Parathyroid adenoma (tissue), 2 donors: ENCODE data around the gene ADCY10.

ENCODE experiments used
- H2AFZ ChIP-seq: fragments of 300-600 bp; sonication (generic); one replicate; pipeline ENCODE4 v1.7.0; 2017; ENCODE audit warnings: antibody characterized with exemption, mild to moderate bottlenecking
- H3K27ac ChIP-seq: fragments of 300-600 bp; sonication (generic); one replicate; pipeline ENCODE4 v1.7.0; 2017
- H3K27me3 ChIP-seq: fragments of 300-600 bp; sonication (generic); one replicate; pipeline ENCODE4 v1.7.0; 2017; ENCODE audit warnings: low read length; ENCODE audit not compliant: control insufficient read depth, insufficient read depth
- H3K36me3 ChIP-seq: fragments of 300-600 bp; sonication (generic); one replicate; pipeline ENCODE4 v1.7.0; 2017; ENCODE audit warnings: low read length; ENCODE audit not compliant: control insufficient read depth, insufficient read depth
- H3K4me1 ChIP-seq: fragments of 300-600 bp; sonication (generic); one replicate; pipeline ENCODE4 v1.7.0; 2017; ENCODE audit warnings: control low read depth
- H3K4me2 ChIP-seq: fragments of 300-600 bp; sonication (generic); one replicate; pipeline ENCODE4 v1.7.0; 2017; ENCODE audit warnings: low read length
- H3K4me3 ChIP-seq: fragments of 300-600 bp; sonication (generic); one replicate; pipeline ENCODE4 v1.7.0; 2017; ENCODE audit warnings: low read depth, low read length
- H3K79me2 ChIP-seq: fragments of 300-600 bp; sonication (generic); one replicate; pipeline ENCODE4 v1.7.0; 2017; ENCODE audit warnings: control low read depth
- H3K9ac ChIP-seq: fragments of 300-600 bp; sonication (generic); one replicate; pipeline ENCODE4 v1.7.0; 2017; ENCODE audit warnings: mild to moderate bottlenecking
- H3K9me3 ChIP-seq: fragments of 300-600 bp; sonication (generic); one replicate; pipeline ENCODE4 v1.7.0; 2017; ENCODE audit warnings: low read length; ENCODE audit not compliant: control insufficient read depth
- CTCF ChIP-seq: fragments of 300-600 bp; sonication (generic); IDR thresholded peaks from one replicate; pipeline ENCODE4 v1.7.0; 2017; ENCODE audit warnings: antibody characterized with exemption, mild to moderate bottlenecking
- donor health status: primary hyperparathyroidism.

ADCY10 gene

DNA sequence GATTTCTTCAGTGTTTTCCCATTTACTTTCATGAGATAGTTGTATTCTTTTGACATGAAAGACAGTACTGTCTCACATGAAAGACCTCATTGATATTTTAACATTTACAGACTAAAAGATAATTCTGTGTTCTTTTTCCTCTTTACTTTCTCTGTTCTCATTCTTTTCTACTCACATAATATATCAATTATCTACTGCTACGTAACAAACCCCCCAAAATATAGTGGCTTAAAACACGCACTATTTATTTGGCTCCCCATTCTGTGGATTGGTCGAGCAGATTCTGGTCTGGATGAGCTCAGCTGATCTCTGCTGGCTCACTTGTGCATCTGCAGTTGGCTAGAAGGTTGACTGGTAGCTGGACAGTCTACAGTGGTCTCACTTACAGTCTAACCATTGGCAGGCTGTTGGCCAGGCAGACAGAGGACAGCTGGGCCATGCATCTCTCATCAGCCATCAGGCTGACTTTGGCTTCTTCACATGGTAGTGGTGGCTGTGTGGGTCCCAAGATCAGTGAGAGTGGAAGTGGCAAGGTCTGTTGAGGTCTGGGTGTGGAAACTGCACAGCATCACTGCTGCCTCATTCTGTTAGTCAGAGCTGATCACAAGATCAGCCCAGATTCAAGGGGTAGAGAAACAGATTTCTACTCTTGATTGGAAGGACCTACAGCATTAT lies 128.9 kb downstream of the ADCY10 start:
- Histone ChIP-seq H2AFZ (no peak overlapping the region), H3K4me2 (no peak overlapping the region), H3K9ac (no peak overlapping the region), H3K9me3 (no peaks in the 10 kb centered on the region), H3K36me3 (no peaks in the 10 kb centered on the region), H3K4me1 (no peaks in the 10 kb centered on the region), H3K4me3 (no peak overlapping the region), H3K27ac (no peak overlapping the region), H3K79me2 (no peaks in the 10 kb centered on the region), H3K27me3 (no peaks in the 10 kb centered on the region)
- no peak for TF ChIP-seq CTCF

- Histone ChIP-seq H3K4me1 (no peaks in the 10 kb centered on the region), H3K4me3 (no peak overlapping the region), H3K36me3 (no peaks in the 10 kb centered on the region), H3K27ac (no peak overlapping the region), H3K9me3 (no peaks in the 10 kb centered on the region), H3K4me2 (no peak overlapping the region), H3K9ac (no peak overlapping the region), H3K79me2 (no peaks in the 10 kb centered on the region), H2AFZ (no peak overlapping the region), H3K27me3 (no peaks in the 10 kb centered on the region)
- TF ChIP-seq CTCF, result no peak
Measured at GRCh38 chr1:167782946-167783345, 131.0 kb downstream of the ADCY10 start.

DNA sequence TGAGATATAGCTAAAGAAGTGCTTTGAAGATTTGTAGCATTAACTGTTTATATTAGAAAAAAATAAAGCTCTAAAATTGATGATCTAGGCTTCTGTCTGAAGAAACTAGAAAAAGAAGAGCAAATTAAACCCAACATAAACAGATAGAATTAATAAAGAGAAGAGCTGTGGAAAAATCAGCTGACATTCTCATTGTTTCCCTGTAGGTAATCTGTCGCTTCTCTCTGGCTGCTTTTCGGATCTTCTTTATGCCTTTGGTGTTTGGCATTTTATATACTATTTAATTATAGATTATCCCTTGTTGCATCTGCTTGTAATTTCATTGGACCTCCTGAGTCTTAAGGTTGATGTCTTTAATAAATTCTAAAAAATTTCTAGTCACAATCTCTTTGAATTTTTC lies 132.4 kb downstream of the ADCY10 start:
- Histone ChIP-seq H3K9me3 (no peaks in the 10 kb centered on the region), H3K4me3 (no peak overlapping the region), H3K4me1 (no peaks in the 10 kb centered on the region), H3K9ac (no peak overlapping the region), H3K27ac (no peak overlapping the region), H3K4me2 (no peak overlapping the region), H3K36me3 (no peaks in the 10 kb centered on the region), H2AFZ (no peak overlapping the region), H3K27me3 (no peaks in the 10 kb centered on the region), H3K79me2 (no peaks in the 10 kb centered on the region)
- TF ChIP-seq CTCF, result no peak

- no peaks in the 10 kb centered on the region for H3K4me1 ChIP-seq
- H3K4me2 ChIP-seq, result no peak overlapping the region
- H3K4me3 ChIP-seq, result no peak overlapping the region
- no peaks in the 10 kb centered on the region for H3K27me3 ChIP-seq
- no peaks in the 10 kb centered on the region for H3K79me2 ChIP-seq
- TF ChIP-seq CTCF, result no peak
- H3K9ac ChIP-seq, result no peak overlapping the region
- no peak overlapping the region for H3K27ac ChIP-seq
- H3K36me3 ChIP-seq, result no peaks in the 10 kb centered on the region
- no peaks in the 10 kb centered on the region for H3K9me3 ChIP-seq
- H2AFZ ChIP-seq, result no peak overlapping the region
Measured at GRCh38 chr1:167777269-167777650, 136.7 kb downstream of the ADCY10 start.

- TF ChIP-seq CTCF, result no peak
- Histone ChIP-seq H3K4me2 (no peak overlapping the region), H3K79me2 (no peaks in the 10 kb centered on the region), H3K27me3 (no peaks in the 10 kb centered on the region), H3K36me3 (no peaks in the 10 kb centered on the region), H3K9me3 (no peaks in the 10 kb centered on the region), H3K9ac (no peak overlapping the region), H3K4me1 (no peaks in the 10 kb centered on the region), H2AFZ (no peak overlapping the region), H3K27ac (no peak overlapping the region), H3K4me3 (no peak overlapping the region)
Measured at GRCh38 chr1:167776616-167777268, 137.2 kb downstream of the ADCY10 start.
